Measurements from ENCODE around the gene PDE6A. TPM values are rescaled to one million over a fixed set of nuclear protein-coding genes. Genes with fewer than 3 reads are reported as not detected.

Gene PDE6A
- total and polyA plus RNA-seq, 9 of the 15 experiments (the other 6 are each of a cell fraction or from before 2014, with no cell fraction given): 0.01 to 0.04 (median 0.01) TPM; not detected in 6

- TF ChIP-seq ZNF511 (CRISPR knock-in tag; IDR thresholded peaks at IDR 0.05): no peak
- peak; percentile 62; the same call in 1 of the 2 replicates for TF ChIP-seq ZNF76 (CRISPR knock-in tag; IDR thresholded peaks at IDR 0.05; ENCODE audit: borderline replicate concordance)
- TF ChIP-seq SMARCE1 (IDR thresholded peaks at IDR 0.05): no peak
- TF ChIP-seq CREBBP (IDR thresholded peaks at IDR 0.05; ENCODE audit: low read depth, low read length): no peak
- peak; percentile 44 for TF ChIP-seq ZNF316 (IDR thresholded peaks at IDR 0.05)
- TF ChIP-seq SNIP1 (IDR thresholded peaks at IDR 0.05; ENCODE audit: low read depth): no peak
- TF ChIP-seq NFRKB (IDR thresholded peaks at IDR 0.05; ENCODE audit: low read depth): peak; percentile 70; the same call in 1 of the 2 replicates
- TF ChIP-seq VEZF1 (CRISPR knock-in tag; IDR thresholded peaks at IDR 0.05): no peak
- TF ChIP-seq MECOM (CRISPR knock-in tag; IDR thresholded peaks at IDR 0.05): peak; percentile 81; the same call in 1 of the 2 replicates
- TF ChIP-seq, protein P1, sequence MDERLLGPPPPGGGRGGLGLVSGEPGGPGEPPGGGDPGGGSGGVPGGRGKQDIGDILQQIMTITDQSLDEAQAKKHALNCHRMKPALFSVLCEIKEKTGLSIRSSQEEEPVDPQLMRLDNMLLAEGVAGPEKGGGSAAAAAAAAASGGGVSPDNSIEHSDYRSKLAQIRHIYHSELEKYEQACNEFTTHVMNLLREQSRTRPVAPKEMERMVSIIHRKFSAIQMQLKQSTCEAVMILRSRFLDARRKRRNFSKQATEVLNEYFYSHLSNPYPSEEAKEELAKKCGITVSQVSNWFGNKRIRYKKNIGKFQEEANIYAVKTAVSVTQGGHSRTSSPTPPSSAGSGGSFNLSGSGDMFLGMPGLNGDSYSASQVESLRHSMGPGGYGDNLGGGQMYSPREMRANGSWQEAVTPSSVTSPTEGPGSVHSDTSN (CRISPR knock-in tag; IDR thresholded peaks at IDR 0.05; ENCODE audit: low read depth): no peak
- TF ChIP-seq, protein P1 (tag; conservative IDR thresholded peaks at IDR 0.05; ENCODE audit: low read depth): no peak
- no peak for TF ChIP-seq THRAP3 (IDR thresholded peaks at IDR 0.05; ENCODE audit: borderline replicate concordance)
- TF ChIP-seq, protein P2, sequence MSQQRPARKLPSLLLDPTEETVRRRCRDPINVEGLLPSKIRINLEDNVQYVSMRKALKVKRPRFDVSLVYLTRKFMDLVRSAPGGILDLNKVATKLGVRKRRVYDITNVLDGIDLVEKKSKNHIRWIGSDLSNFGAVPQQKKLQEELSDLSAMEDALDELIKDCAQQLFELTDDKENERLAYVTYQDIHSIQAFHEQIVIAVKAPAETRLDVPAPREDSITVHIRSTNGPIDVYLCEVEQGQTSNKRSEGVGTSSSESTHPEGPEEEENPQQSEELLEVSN (IDR thresholded peaks at IDR 0.05; ENCODE audit: borderline replicate concordance in 1 of 2, extremely low read depth in 1 of 2, insufficient read depth in 1 of 2, insufficient read length in 1 of 2, low read depth in 1 of 2, low read length in 1 of 2, poor library complexity in 1 of 2, severe bottlenecking in 1 of 2): peak in 1 of 2 experiments; percentile 25
- TF ChIP-seq HDAC1 (IDR thresholded peaks at IDR 0.05): no peak
- TF ChIP-seq NRF1 (conservative IDR thresholded peaks at IDR 0.05 in 1 of 2, IDR thresholded peaks at IDR 0.05 in 1 of 2): 0 out of 4 replicates have a peak, but pooled peaks of 1 of the 2 experiments have one; percentile 8
- TF ChIP-seq ZNF695 (CRISPR knock-in tag; IDR thresholded peaks at IDR 0.05): 0 out of 2 replicates have a peak, but pooled peaks have one; percentile 6
- 0 out of 2 replicates have a peak, but pooled peaks have one; percentile 36 for TF ChIP-seq ZNF175 (CRISPR knock-in tag; IDR thresholded peaks at IDR 0.05; ENCODE audit: low read depth)
- TF ChIP-seq ERF (CRISPR knock-in tag; IDR thresholded peaks at IDR 0.05): peak; percentile 63; the same call in 1 of the 2 replicates
- TF ChIP-seq LEF1 (IDR thresholded peaks at IDR 0.05): no peak
- no peak for TF ChIP-seq ZNF586 (CRISPR knock-in tag; conservative IDR thresholded peaks at IDR 0.05)
Observed at GRCh38 chr5:149938791-149939358, 5.7 kb downstream of the PDE6A start (continued).
